LNCAP (cell line): Measurements from ENCODE around the gene BAG1.

Experiments used
- CTCF ChIP-seq: fragments of 450-650 bp; IDR thresholded peaks from 2 replicates; pipeline ENCODE4 v1.5.1; 2017; ENCODE audit warnings: mild to moderate bottlenecking

BAG1 gene

GRCh38 chr9:33260372-33260771 is 4.1 kb downstream of the BAG1 start:
- TF ChIP-seq CTCF, result no peak

GRCh38 chr9:33257276-33257675 is 7.2 kb downstream of the BAG1 start:
- no peak for TF ChIP-seq CTCF

DNA sequence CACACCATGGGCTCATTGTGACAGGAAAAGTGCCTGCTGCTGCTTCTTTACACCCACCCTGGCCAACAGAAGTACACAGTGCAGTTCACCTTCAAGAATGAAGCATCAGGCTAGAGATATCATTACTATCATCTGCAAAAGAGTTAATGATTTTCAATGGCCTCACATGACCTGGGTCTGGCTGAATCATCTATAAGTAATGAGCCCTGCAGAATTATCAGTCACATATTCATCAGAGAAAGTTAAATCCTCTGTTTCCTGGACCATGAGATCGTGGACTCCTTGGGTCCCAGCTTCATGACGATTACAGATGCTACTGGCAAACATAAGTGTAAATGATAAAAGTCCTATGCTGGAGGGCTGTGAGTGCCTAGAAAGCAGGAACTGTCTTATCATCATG is 8.3 kb downstream of the BAG1 start:
- TF ChIP-seq CTCF, result no peak

GRCh38 chr9:33255471-33255870 is 9.0 kb downstream of the BAG1 start:
- TF ChIP-seq CTCF, result no peak

DNA sequence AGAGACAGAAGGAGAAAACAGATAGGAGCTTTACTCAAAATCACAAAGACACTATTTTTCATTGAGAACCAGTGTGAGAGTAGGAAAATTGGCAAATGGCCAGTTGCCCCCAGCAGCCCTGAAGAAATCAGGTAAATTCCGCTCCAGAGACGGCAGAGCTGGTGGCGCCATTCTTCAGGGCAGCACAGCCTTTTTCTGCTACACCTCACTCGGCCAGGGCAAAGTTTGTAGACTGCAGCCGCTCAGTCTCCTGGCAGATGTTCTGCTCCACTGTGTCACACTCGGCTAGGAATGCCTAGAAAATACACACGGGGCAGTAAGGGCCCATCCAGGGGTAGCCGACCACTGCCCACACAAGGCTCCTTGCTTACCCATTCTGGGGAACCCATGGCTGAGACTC is 9.5 kb downstream of the BAG1 start:
- no peak for TF ChIP-seq CTCF

GRCh38 chr9:33254211-33254610 is 10.3 kb downstream of the BAG1 start:
- TF ChIP-seq CTCF, result no peak

- TF ChIP-seq CTCF, result no peak
Measured at GRCh38 chr9:33250458-33250995, 14.0 kb downstream of the BAG1 start.

- TF ChIP-seq CTCF, result no peak
Measured at GRCh38 chr9:33249983-33250382, 14.5 kb downstream of the BAG1 start.
